Mammary epithelial cell (primary cell): ENCODE measurements around the gene PLPPR1.

Source experiments
- EZH2 ChIP-seq: IDR thresholded peaks from 2 replicates; pipeline ENCODE4 v1.6.1; 2012; ENCODE audit warnings: low read length, inconsistent platforms, borderline replicate concordance
- TF ChIP-seq, protein P1 (sequence below), 2 donors: IDR thresholded peaks in 1 of 2; conservative IDR thresholded peaks in 1 of 2; 2 replicates each; pipeline ENCODE4 v1.5.1; 2011 to 2012; ENCODE audit warnings: inconsistent platforms in 2 of 2, low read length in 2 of 2, mild to moderate bottlenecking in 2 of 2, control low read depth in 1 of 2, low read depth in 1 of 2; ENCODE audit not compliant: insufficient read depth in 1 of 2; ENCODE audit errors: extremely low read depth in 1 of 2

DNA sequence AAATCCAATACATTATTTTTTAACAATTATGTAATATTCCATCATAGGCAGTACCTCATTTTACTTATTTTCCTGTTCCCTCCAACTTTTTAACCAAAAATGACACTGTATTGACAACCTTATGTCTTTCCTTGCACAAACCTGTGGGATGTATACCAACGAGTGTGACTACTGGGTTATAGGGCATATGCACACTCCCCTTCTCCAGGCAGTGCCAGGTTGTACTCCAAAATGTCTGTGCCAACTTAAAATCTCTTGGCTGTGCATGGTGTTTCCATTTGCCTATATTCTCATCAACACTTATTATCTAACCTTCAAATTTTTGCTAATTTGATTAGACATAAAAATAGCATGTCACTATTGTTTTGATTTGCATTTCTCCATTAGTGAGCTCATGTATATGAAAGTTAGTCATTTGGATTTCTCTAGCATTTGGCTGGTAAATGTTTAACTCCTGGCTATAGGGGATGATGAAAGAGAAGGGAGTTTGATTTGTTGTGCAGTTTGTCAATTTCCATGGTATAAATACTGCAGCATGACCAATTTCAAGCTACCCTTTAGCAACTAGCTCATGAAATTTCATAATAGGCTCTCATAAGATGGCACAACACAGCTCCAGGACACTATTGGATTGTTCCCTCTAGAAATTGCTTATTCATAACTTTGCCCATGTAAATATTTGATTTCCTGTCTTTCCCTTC is 226.4 kb downstream of the PLPPR1 start:
- no peak for TF ChIP-seq EZH2
- TF ChIP-seq, protein P1, sequence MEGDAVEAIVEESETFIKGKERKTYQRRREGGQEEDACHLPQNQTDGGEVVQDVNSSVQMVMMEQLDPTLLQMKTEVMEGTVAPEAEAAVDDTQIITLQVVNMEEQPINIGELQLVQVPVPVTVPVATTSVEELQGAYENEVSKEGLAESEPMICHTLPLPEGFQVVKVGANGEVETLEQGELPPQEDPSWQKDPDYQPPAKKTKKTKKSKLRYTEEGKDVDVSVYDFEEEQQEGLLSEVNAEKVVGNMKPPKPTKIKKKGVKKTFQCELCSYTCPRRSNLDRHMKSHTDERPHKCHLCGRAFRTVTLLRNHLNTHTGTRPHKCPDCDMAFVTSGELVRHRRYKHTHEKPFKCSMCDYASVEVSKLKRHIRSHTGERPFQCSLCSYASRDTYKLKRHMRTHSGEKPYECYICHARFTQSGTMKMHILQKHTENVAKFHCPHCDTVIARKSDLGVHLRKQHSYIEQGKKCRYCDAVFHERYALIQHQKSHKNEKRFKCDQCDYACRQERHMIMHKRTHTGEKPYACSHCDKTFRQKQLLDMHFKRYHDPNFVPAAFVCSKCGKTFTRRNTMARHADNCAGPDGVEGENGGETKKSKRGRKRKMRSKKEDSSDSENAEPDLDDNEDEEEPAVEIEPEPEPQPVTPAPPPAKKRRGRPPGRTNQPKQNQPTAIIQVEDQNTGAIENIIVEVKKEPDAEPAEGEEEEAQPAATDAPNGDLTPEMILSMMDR (conservative IDR thresholded peaks at IDR 0.05 in 1 of 2, IDR thresholded peaks at IDR 0.05 in 1 of 2; ENCODE audit: extremely low read depth in 1 of 2, insufficient read depth in 1 of 2, low read depth in 1 of 2, low read length in 2 of 2): no peak
